Measurements from ENCODE around the gene CFAP58. TPM values are rescaled to one million over a fixed set of nuclear protein-coding genes. Genes with fewer than 3 reads are reported as not detected.

The CFAP58 gene
- total and polyA plus RNA-seq, 2 of the 13 experiments (the other 11 are each of a cell fraction or from before 2014, with no cell fraction given), result 0.03 TPM; not detected in 1

GRCh38 chr10:104488439-104488832 is 134.8 kb downstream of the CFAP58 start:
- no TSS peak for BruUV-seq (replicated peaks)
- H3K9ac ChIP-seq (ENCODE audit: insufficient read depth, low read depth, low read length), result no peak overlapping the region
- in situ Hi-C loops (cut with HindIII; ENCODE audit: extremely low pct_ligation_motif_present, low pct_unique_long_range_greater_than_20kb), result no loop called here
- H3K79me2 ChIP-seq (ENCODE audit: insufficient read depth, low read length), result no peaks in the 10 kb centered on the region
- FAIRE-seq (no peak), DNase-seq (ENCODE audit: low spot score) (no peak), ATAC-seq (no peak)
- ChIA-PET POLR2A (no interaction called here), CTCF (ENCODE audit: low intra/inter-chr PET ratio, low total read pairs) (no interaction called here)
- peaks cover 0 to 3% of the 10 kb centered on the region in 2 experiments; a peak in 2 of 5 replicates for H3K27me3 ChIP-seq (ENCODE audit: control insufficient read depth in 1 of 2, insufficient read depth in 2 of 2, low read length in 2 of 2)
- TF ChIP-seq ZNF331 (CRISPR knock-in tag; IDR thresholded peaks at IDR 0.05), result no peak
- TF ChIP-seq SMARCC2 (IDR thresholded peaks at IDR 0.05), result no peak
- TF ChIP-seq ZNF841 (CRISPR knock-in tag; IDR thresholded peaks at IDR 0.05; ENCODE audit: borderline replicate concordance), result no peak
- H2AFZ ChIP-seq (ENCODE audit: low read length), result no peak overlapping the region
- WGBS (ENCODE audit: low lambda C conversion rate), result 0% methylated on average over 2 of the region's 2 CpGs
- H3K9me3 ChIP-seq (ENCODE audit: low read length), result no peaks in the 10 kb centered on the region
- no peak overlapping the region for H3K27ac ChIP-seq (ENCODE audit: extremely low read length, insufficient read depth, low read length)
- no peaks in the 10 kb centered on the region for H3K36me3 ChIP-seq (replicated peaks in 1 of 2; ENCODE audit: control insufficient read depth in 1 of 2, insufficient read depth in 2 of 2, low read length in 2 of 2)
- H3K4me1 ChIP-seq (ENCODE audit: insufficient read depth, low read length), result no peaks in the 10 kb centered on the region
- intact Hi-C loops (cut with micrococcal nuclease; ENCODE audit: unreplicated experiment), result no loop called here
- no peak overlapping the region for H3K4me2 ChIP-seq (ENCODE audit: low read depth, low read length)
- H4K20me1 ChIP-seq (ENCODE audit: insufficient read depth, low read length), result no peaks in the 10 kb centered on the region
- H3K4me3 ChIP-seq (replicated peaks in 1 of 3; ENCODE audit: insufficient read depth in 1 of 3, low read depth in 2 of 3, low read length in 3 of 3), result no peak overlapping the region

- Histone ChIP-seq H3K9ac (ENCODE audit: insufficient read depth, low read depth, low read length) (no peak overlapping the region), H3K9me3 (ENCODE audit: low read length) (no peaks in the 10 kb centered on the region), H3K27ac (ENCODE audit: extremely low read length, insufficient read depth, low read length) (no peak overlapping the region), H3K4me1 (ENCODE audit: insufficient read depth, low read length) (no peaks in the 10 kb centered on the region), H3K4me2 (ENCODE audit: low read depth, low read length) (no peak overlapping the region), H4K20me1 (ENCODE audit: insufficient read depth, low read length) (no peaks in the 10 kb centered on the region), H3K79me2 (ENCODE audit: insufficient read depth, low read length) (no peaks in the 10 kb centered on the region), H3K4me3 (replicated peaks in 1 of 3; ENCODE audit: insufficient read depth in 1 of 3, low read depth in 2 of 3, low read length in 3 of 3) (no peak overlapping the region), H2AFZ (ENCODE audit: low read length) (no peak overlapping the region), H3K27me3 (ENCODE audit: control insufficient read depth in 1 of 2, insufficient read depth in 2 of 2, low read length in 2 of 2) (no peaks in the 10 kb centered on the region), H3K36me3 (replicated peaks in 1 of 2; ENCODE audit: control insufficient read depth in 1 of 2, insufficient read depth in 2 of 2, low read length in 2 of 2) (no peaks in the 10 kb centered on the region)
- CTCF ChIA-PET (ENCODE audit: low intra/inter-chr PET ratio, low total read pairs), result no interaction called here
- 72% methylated on average over 4 of the region's 4 CpGs for WGBS (ENCODE audit: low lambda C conversion rate)
- POLR2A ChIA-PET, result no interaction called here
- BruUV-seq (replicated peaks), result no TSS peak
- in situ Hi-C loops (cut with HindIII; ENCODE audit: extremely low pct_ligation_motif_present, low pct_unique_long_range_greater_than_20kb) (no loop called here), intact Hi-C loops (cut with micrococcal nuclease; ENCODE audit: unreplicated experiment) (no loop called here)
- no peak for DNase-seq (ENCODE audit: low spot score)
- no peak for ATAC-seq
- no peak for FAIRE-seq
- TF ChIP-seq FOSL2 (CRISPR knock-in tag; IDR thresholded peaks at IDR 0.05), result no peak
- no peak for TF ChIP-seq HOXA9 (CRISPR knock-in tag; IDR thresholded peaks at IDR 0.05; ENCODE audit: borderline replicate concordance)
- no peak for TF ChIP-seq USF2 (IDR thresholded peaks at IDR 0.05; ENCODE audit: low read depth, low read length)
- no peak for TF ChIP-seq USF2 (CRISPR knock-in tag; IDR thresholded peaks at IDR 0.05; ENCODE audit: borderline replicate concordance)
- TF ChIP-seq FOXO4 (CRISPR knock-in tag; conservative IDR thresholded peaks at IDR 0.05), result no peak
- no peak for TF ChIP-seq AHDC1 (CRISPR knock-in tag; IDR thresholded peaks at IDR 0.05; ENCODE audit: borderline replicate concordance)
These were observed 138.8 kb downstream of the CFAP58 start for GRCh38 chr10:104492329-104492940.
